HFFc6 (cell line): ENCODE results near the gene RPL28. TPM values are rescaled to one million over a fixed set of nuclear protein-coding genes. Genes with fewer than 3 reads are reported as not detected.

Source experiments
- DNase-seq: peaks from one replicate; pipeline ENCODE4 v3.0.0-alpha.2; 2018
- H3K27ac Mint-ChIP-seq: 2 replicates; pipeline ENCODE4 v1.8.0; 2020; ENCODE audit warnings: mild to moderate bottlenecking, mixed read lengths
- H3K27me3 Mint-ChIP-seq: 2 replicates; pipeline ENCODE4 v1.8.0; 2021; ENCODE audit warnings: mild to moderate bottlenecking, moderate library complexity, mixed read lengths; ENCODE audit not compliant: insufficient read depth
- H3K36me3 Mint-ChIP-seq: 2 replicates; pipeline ENCODE4 v1.8.0; 2021; ENCODE audit warnings: low read depth, mixed read lengths
- H3K4me1 Mint-ChIP-seq: 2 replicates; pipeline ENCODE4 v1.8.0; 2020; ENCODE audit warnings: low read depth, mixed read lengths
- H3K4me3 Mint-ChIP-seq: 2 replicates; pipeline ENCODE4 v1.8.0; 2020; ENCODE audit warnings: mild to moderate bottlenecking, moderate library complexity, mixed read lengths
- H3K9me3 Mint-ChIP-seq: 2 replicates; pipeline ENCODE4 v1.8.0; 2020; ENCODE audit warnings: mild to moderate bottlenecking, mixed read lengths
- total RNA-seq, 6 experiments: library from RNA; stranded (reverse); fragmentation: NEBNext Ultra II Directional; extraction: Animal tissue kit (Norgen Biotek cat#: 25700); gene quantifications; 2 replicates in 1 of 6; 3 replicates in 5 of 6; pipeline ENCODE4 v1.2.3, GENCODE V29; 2021
- TF ChIP-seq, protein P1 (sequence below): fragments of 200-600 bp; sonication (generic); IDR thresholded peaks from 2 replicates; pipeline ENCODE4 v1.5.0; 2021; ENCODE audit warnings: antibody characterized with exemption, mild to moderate bottlenecking

RPL28 gene
- total RNA-seq, 6 experiments from 2014 or later = 2,082 to 2,537 (median 2,362) TPM

DNA sequence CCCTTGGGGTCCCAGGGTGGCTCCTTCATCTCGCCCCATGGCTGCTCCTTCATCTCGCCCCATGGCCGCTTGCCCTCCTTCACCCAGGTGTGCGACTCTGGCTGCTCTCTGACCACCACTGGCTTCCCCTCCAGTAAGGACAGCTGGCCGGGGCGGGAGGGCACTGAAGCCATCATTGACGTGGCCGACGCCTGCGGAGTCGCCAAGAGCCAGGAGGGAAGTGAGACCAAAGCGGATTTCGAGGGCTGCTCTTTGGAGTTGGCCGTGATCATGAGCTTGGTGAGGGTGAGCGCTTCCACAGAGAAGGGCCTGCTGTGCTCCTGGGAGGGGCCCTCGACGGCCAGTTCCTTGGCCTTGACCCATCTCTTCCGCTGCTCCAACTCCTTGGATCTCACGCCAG is 27.2 kb upstream of the RPL28 start:
- H3K4me3 Mint-ChIP-seq = no peak overlapping the region
- H3K9me3 Mint-ChIP-seq = no peaks in the 10 kb centered on the region
- no peak overlapping the region for H3K27ac Mint-ChIP-seq
- no peaks in the 10 kb centered on the region for H3K36me3 Mint-ChIP-seq
- H3K27me3 Mint-ChIP-seq = peaks cover 6% of the 10 kb centered on the region
- no peak for DNase-seq
- no peaks in the 10 kb centered on the region for H3K4me1 Mint-ChIP-seq
- TF ChIP-seq, protein P1, sequence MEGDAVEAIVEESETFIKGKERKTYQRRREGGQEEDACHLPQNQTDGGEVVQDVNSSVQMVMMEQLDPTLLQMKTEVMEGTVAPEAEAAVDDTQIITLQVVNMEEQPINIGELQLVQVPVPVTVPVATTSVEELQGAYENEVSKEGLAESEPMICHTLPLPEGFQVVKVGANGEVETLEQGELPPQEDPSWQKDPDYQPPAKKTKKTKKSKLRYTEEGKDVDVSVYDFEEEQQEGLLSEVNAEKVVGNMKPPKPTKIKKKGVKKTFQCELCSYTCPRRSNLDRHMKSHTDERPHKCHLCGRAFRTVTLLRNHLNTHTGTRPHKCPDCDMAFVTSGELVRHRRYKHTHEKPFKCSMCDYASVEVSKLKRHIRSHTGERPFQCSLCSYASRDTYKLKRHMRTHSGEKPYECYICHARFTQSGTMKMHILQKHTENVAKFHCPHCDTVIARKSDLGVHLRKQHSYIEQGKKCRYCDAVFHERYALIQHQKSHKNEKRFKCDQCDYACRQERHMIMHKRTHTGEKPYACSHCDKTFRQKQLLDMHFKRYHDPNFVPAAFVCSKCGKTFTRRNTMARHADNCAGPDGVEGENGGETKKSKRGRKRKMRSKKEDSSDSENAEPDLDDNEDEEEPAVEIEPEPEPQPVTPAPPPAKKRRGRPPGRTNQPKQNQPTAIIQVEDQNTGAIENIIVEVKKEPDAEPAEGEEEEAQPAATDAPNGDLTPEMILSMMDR = no peak

DNA sequence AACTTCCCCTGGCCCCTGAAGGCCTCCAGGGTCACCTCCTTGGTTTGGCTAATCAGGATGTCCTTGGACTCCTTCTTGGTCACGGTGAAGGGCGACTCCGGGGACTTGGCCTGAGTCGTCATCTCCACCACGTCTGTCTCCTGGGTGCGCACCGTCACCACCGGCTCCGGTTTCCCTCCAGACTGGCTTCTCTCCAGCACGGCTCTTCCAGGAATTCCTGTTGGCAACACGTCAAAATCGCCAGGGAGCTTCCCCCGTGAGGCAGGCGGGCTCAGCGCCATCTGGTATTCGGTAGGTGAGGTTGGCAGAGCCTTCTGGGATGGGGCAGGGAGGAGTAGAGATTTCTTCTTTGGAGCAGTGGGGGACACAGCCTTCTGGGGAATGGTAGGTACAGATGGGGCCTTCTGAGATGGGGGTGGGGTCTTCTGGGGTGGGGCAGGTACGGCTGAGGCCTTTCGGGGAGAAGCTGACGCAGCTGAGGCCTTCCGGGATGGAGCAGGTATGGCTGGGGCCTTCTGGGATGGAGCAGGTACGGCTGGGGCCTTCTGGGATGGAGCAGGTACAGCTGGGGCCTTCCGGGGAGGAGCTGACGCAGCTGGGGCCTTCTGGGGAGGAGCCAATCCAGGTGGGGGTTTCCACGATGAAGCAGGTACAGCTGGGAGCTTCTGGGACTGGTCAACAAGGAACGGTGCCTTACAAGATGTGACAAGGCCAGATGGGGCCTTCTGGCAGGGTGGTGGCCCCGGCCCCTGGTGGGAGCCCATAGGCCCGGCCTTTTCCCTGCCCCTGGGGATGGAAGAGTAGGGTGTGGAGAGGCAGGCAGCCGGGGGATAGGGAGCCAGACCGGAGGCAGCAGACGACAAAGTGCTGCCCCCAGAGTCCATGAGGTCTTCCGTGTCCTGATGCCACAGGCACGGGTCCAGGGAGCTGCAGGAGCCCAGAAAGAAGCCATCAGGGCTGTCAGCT is 26.5 kb upstream of the RPL28 start:
- H3K9me3 Mint-ChIP-seq = no peaks in the 10 kb centered on the region
- no peaks in the 10 kb centered on the region for H3K4me1 Mint-ChIP-seq
- H3K4me3 Mint-ChIP-seq = no peak overlapping the region
- H3K27ac Mint-ChIP-seq = no peak overlapping the region
- H3K27me3 Mint-ChIP-seq = peaks cover 10% of the 10 kb centered on the region
- TF ChIP-seq, protein P1 = no peak
- DNase-seq = no peak
- no peaks in the 10 kb centered on the region for H3K36me3 Mint-ChIP-seq

DNA sequence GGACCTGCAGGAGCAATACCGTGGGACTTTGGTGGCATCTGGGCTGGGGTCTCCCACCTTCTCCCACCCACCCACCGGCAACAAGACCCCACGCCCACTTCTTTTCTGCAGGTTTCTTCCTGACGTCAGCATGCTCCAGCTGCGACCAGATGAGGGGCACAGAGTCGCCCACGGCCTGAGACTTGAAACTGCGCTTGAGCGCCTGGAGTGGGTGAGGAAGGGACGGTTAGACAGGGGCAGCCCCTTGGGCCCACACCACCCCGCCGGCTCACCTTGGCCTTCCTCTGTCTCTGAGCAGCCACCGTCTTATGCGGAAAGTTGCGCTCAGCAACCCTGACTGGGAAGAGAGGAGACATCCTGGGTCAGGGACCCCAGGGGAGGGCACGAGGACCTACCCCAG is 24.8 kb upstream of the RPL28 start:
- H3K4me1 Mint-ChIP-seq = no peaks in the 10 kb centered on the region
- peaks cover 10% of the 10 kb centered on the region for H3K27me3 Mint-ChIP-seq
- H3K36me3 Mint-ChIP-seq = no peaks in the 10 kb centered on the region
- TF ChIP-seq, protein P1 = no peak
- DNase-seq = no peak
- no peaks in the 10 kb centered on the region for H3K9me3 Mint-ChIP-seq
- H3K27ac Mint-ChIP-seq = no peak overlapping the region
- no peak overlapping the region for H3K4me3 Mint-ChIP-seq

DNA sequence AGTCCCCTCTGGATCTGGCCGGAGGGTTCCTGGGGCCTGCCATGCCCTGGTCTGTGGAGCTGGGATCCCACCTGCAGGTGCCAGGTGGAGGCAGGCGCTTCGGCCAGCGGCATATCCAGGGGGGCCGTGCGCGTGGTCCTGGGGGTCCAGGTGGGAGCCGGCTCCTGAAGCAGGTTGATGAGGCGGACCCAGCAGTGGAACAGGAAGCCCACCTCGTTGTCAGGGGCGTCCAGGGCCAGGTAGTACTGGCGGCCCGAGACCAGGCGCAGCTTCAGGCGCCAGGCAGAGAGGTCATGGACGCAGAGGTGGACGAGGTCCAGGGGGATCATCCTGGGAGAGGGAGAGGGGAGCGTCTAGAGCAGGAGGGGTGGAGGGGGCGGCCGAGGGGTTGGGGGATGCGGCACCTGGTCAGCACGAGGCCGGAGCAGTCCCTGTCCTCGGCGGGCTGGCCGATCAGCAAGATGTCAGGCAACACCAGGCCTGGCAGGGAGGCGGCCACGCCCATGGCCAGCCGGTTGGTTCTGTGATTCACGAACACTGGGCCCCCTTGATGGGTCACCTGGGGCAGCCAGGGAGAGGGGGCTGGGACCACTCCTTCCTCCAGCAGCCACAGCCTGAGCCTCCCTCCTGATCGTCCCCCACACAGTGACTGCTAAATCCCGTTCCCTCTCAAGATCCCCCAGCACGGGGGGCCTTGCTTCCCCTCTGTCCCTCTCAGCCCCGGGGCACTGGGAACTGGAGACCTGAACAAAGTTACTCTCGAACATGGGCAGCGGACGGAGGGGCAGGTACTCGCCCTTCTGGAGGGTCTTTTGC is 23.4 kb upstream of the RPL28 start:
- Mint-ChIP-seq H3K27me3 (peaks cover 6% of the 10 kb centered on the region), H3K4me3 (no peak overlapping the region), H3K27ac (no peak overlapping the region), H3K4me1 (no peaks in the 10 kb centered on the region), H3K36me3 (peaks cover 4% of the 10 kb centered on the region; the same call in 1 of the 2 replicates), H3K9me3 (no peaks in the 10 kb centered on the region)
- DNase-seq = no peak
- TF ChIP-seq, protein P1 = no peak

DNA sequence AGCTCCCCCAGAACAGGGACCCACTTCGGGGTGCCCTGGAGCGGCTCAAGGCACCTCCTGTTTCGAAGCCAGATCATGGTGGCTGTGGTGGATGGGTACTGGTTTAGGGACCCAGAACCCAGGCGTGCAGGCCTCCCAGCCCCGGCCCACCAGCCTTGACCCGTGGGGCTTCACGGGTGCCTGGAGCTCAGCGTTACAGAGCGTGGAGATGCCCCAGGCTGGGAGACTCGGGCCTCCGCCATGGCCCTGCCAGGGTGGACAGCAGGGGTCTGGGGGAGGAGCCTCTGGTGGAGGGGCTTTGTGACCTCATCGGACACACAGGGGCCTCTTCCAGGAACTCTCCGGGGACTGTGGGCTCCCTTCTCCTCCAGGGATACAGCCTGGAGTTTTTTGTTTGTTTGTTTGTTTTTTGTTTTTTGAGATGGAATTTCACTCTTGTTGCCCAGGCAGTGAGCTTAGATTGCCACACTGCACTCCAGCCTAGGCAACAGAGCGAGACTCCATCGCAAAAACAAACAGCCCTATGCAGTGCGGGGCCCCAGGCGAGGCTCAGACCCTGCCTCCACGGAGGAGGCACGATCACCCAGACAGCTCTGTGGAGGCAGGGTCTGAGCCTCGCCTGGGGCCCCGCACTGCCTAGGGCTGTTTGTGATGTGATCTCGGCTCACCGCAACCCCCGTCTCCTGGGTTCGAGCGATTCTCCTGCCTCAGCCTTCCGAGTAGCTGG is 22.6 kb upstream of the RPL28 start, which contains the start of gene GARIN5B:
TSS of gene GARIN5B (minus strand) at position 271 of the 727 bp plus-strand sequence. CDS start at position 77, 194 bp downstream.
- Mint-ChIP-seq H3K4me3 (no peak within 1 kb of the TSS), H3K27ac (peak within 1 kb of the TSS; percentile 57)

More for the DNA sequence above, 22.6 kb upstream of the RPL28 start, which contains the start of gene GARIN5B:
- H3K4me1 Mint-ChIP-seq = no peaks in the 10 kb centered on the region
- peaks cover 4% of the 10 kb centered on the region; the same call in 1 of the 2 replicates for H3K27me3 Mint-ChIP-seq
- TF ChIP-seq, protein P1 = no peak
- H3K9me3 Mint-ChIP-seq = no peaks in the 10 kb centered on the region
- peaks cover 8% of the 10 kb centered on the region; the same call in 1 of the 2 replicates for H3K36me3 Mint-ChIP-seq
- DNase-seq = no peak
